Ishikawa (cell line): ENCODE data around the gene FOXP4.

Experiments
- CREB1 ChIP-seq: IDR thresholded peaks from 2 replicates; pipeline ENCODE4 v1.6.1; 2012; ENCODE audit warnings: low read depth
- EGR1 ChIP-seq: IDR thresholded peaks from 2 replicates; pipeline ENCODE4 v1.6.1; 2012
- EP300 ChIP-seq: IDR thresholded peaks from 2 replicates; pipeline ENCODE4 v1.6.1; 2012; ENCODE audit warnings: borderline replicate concordance
- FOXM1 ChIP-seq: IDR thresholded peaks from 2 replicates; pipeline ENCODE4 v1.6.1; 2012; ENCODE audit warnings: low read depth, borderline replicate concordance
- NFIC ChIP-seq: IDR thresholded peaks from 2 replicates; pipeline ENCODE4 v1.6.1; 2012
- RAD21 ChIP-seq: IDR thresholded peaks from 2 replicates; pipeline ENCODE4 v1.6.1; 2012; ENCODE audit warnings: low read depth
- TAF1 ChIP-seq: IDR thresholded peaks from 2 replicates; pipeline ENCODE4 v1.6.1; 2012; ENCODE audit warnings: low read depth, mild to moderate bottlenecking
- TCF12 ChIP-seq: IDR thresholded peaks from 2 replicates; pipeline ENCODE4 v1.6.1; 2012; ENCODE audit warnings: low read depth
- TEAD4 ChIP-seq: IDR thresholded peaks from 2 replicates; pipeline ENCODE4 v1.6.1; 2012
- USF1 ChIP-seq: IDR thresholded peaks from 2 replicates; pipeline ENCODE4 v1.6.1; 2012
- YY1 ChIP-seq: IDR thresholded peaks from 2 replicates; pipeline ENCODE4 v1.6.1; 2012; ENCODE audit warnings: low read depth
- TF ChIP-seq, protein P1 (sequence below): IDR thresholded peaks from 2 replicates; pipeline ENCODE4 v1.6.1; 2012
- TF ChIP-seq, protein P2 (sequence below): IDR thresholded peaks from 2 replicates; pipeline ENCODE4 v1.6.1; 2012; ENCODE audit warnings: low read depth, mild to moderate bottlenecking

GRCh38 chr6:41593839-41594238 lies 47.7 kb downstream of the FOXP4 start:
- TF ChIP-seq USF1 = no peak
- TF ChIP-seq RAD21 = no peak
- TF ChIP-seq YY1 = no peak
- no peak for TF ChIP-seq TAF1
- TF ChIP-seq, protein P1, sequence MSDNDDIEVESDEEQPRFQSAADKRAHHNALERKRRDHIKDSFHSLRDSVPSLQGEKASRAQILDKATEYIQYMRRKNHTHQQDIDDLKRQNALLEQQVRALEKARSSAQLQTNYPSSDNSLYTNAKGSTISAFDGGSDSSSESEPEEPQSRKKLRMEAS = no peak
- TF ChIP-seq NFIC = no peak
- no peak for TF ChIP-seq TEAD4
- TF ChIP-seq CREB1 = no peak
- no peak for TF ChIP-seq EGR1
- TF ChIP-seq FOXM1 = no peak
- TF ChIP-seq, protein P2, sequence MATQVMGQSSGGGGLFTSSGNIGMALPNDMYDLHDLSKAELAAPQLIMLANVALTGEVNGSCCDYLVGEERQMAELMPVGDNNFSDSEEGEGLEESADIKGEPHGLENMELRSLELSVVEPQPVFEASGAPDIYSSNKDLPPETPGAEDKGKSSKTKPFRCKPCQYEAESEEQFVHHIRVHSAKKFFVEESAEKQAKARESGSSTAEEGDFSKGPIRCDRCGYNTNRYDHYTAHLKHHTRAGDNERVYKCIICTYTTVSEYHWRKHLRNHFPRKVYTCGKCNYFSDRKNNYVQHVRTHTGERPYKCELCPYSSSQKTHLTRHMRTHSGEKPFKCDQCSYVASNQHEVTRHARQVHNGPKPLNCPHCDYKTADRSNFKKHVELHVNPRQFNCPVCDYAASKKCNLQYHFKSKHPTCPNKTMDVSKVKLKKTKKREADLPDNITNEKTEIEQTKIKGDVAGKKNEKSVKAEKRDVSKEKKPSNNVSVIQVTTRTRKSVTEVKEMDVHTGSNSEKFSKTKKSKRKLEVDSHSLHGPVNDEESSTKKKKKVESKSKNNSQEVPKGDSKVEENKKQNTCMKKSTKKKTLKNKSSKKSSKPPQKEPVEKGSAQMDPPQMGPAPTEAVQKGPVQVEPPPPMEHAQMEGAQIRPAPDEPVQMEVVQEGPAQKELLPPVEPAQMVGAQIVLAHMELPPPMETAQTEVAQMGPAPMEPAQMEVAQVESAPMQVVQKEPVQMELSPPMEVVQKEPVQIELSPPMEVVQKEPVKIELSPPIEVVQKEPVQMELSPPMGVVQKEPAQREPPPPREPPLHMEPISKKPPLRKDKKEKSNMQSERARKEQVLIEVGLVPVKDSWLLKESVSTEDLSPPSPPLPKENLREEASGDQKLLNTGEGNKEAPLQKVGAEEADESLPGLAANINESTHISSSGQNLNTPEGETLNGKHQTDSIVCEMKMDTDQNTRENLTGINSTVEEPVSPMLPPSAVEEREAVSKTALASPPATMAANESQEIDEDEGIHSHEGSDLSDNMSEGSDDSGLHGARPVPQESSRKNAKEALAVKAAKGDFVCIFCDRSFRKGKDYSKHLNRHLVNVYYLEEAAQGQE = no peak
- no peak for TF ChIP-seq EP300
- no peak for TF ChIP-seq TCF12
